GM19467 (cell line): Measurements from ENCODE around the gene ZAP70.

Experiments
- ATAC-seq: cut with Tn5 transposase; IDR thresholded peaks from one replicate; pipeline ENCODE4 v1.9.1; 2021; ENCODE audit warnings: mild to moderate bottlenecking, moderate library complexity; ENCODE audit not compliant: unreplicated experiment

ZAP70 gene

DNA sequence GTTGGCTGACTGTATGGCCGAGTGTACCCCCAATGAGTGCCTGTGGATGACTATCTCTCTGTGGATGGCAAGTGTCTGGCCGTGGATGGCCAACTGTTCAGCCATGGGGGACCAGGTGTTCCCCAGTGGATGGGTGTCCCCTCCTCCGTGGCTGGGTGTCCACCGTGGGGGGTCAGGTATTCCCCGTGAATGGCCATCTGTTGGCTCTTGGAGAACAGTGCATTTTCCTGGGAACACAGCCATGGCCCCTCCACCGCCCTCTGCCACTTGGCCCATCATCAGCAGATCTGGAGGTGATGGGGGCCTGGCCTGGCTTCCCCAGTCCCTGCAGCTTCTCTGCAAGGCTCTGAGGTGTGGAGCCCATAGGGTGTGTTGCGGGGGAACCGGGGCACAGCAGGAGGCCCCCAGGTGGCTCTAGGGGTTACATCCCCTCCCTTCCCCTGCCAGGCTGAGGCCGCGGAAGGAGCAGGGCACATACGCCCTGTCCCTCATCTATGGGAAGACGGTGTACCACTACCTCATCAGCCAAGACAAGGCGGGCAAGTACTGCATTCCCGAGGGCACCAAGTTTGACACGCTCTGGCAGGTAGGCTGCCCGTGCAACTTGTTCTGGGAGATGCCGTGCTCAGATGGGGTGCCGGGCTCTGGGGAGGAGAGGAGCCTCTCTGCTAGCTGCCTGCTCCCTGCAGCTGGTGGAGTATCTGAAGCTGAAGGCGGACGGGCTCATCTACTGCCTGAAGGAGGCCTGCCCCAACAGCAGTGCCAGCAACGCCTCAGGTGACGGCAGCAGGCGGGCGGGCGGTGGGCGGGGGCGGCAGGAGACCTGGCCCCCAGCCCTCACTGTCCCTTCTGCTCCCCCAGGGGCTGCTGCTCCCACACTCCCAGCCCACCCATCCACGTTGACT lies 19.3 kb downstream of the ZAP70 start:
- no peak for ATAC-seq

DNA sequence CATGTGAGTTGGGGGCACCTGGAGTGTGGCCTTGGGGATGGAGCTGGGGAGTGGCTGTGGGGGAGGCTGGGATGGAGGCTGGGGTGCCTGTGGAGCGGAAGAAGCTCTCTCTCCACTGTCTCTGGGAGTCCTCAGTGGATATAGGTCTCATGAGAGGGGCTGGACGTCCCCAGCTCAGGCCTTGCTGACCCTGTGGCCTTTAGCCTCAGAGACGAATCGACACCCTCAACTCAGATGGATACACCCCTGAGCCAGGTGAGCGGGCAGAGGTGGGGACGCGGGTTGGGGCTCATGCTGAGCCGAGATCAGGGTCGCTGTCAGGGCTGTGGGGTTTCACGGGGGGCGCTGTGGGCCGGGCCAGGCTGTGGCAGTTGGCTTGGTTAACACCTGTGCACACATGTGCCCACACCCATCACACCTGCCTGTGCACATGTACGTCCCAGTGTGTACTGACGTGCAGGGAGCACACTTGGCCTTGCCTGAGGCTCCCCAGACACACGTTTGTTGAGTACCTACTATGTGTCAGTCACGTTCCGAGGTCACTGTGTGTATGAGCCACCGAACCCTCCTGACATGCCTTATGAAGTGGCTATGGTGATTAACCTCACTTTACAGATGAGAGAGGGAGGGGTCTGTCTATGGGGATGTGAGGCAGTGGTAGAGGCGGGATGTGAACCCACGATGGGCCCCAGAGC lies 20.1 kb downstream of the ZAP70 start:
- no peak for ATAC-seq

DNA sequence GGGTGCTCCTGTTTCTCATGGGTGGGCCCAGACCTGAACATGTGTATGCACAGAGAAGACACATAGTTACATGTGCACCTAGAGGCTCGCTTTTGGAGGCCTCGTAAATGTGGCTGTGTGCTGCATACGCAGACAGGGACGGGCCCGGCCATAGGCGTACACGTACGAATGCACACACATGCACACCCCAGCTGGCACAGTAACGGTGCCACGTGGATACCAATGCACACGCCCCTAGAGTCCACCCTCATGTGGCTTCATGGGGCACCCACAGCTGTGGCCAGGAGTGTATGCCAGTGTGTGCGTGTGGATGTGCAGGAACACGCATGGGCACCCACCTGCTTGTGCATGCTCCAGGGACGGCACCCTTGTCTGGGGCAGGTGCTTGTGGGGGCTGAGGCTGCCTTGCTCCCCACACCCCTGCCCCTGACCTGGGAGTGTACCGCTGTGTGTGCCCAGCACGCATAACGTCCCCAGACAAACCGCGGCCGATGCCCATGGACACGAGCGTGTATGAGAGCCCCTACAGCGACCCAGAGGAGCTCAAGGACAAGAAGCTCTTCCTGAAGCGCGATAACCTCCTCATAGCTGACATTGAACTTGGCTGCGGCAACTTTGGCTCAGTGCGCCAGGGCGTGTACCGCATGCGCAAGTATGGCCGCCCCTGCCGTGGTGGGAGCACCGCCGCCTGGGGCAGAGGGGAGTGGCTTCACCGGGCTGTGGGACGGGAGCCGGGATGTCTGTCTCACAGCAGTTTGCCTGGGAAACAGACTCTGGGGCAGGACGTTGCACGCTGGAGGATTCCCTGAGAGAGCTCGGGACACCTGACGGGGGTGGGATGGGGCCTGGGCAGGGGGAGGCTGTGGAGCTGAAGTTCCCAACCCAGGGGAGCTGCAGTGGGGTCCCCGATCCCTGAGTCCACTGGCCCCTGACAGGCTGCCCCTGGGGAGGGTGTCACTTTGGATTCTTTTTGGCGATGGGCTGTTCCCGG lies 21.0 kb downstream of the ZAP70 start:
- ATAC-seq = no peak

DNA sequence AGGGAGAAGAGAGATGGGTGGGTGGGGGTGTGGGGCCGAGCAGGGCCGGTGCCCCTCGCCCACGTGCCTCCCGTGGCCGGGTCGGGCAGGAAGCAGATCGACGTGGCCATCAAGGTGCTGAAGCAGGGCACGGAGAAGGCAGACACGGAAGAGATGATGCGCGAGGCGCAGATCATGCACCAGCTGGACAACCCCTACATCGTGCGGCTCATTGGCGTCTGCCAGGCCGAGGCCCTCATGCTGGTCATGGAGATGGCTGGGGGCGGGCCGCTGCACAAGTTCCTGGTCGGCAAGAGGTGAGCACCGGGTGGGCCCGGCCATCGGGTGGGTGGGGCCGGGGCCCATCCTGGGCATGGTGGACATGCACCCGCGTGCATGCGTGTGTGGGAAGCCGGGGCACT lies 21.8 kb downstream of the ZAP70 start:
- ATAC-seq = no peak

DNA sequence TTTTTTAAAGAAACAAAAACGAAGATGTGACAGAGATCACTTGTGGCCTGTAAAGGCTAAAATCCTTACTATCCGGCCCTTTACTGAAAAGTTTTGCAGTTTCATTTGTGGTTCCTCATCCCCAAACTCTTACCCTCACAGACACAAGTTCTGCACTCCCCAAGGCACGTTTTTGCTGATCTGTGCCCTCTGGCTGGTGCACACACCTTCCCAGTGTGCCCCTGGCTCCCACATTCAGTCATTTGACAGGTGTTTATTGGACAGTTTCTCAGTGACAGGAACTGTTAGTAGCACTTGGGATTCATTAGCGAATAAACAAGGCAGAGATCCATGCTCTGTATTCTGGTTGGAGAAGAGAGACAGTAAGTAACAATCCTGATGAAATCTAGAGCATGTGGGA lies 22.8 kb downstream of the ZAP70 start:
- ATAC-seq = no peak

DNA sequence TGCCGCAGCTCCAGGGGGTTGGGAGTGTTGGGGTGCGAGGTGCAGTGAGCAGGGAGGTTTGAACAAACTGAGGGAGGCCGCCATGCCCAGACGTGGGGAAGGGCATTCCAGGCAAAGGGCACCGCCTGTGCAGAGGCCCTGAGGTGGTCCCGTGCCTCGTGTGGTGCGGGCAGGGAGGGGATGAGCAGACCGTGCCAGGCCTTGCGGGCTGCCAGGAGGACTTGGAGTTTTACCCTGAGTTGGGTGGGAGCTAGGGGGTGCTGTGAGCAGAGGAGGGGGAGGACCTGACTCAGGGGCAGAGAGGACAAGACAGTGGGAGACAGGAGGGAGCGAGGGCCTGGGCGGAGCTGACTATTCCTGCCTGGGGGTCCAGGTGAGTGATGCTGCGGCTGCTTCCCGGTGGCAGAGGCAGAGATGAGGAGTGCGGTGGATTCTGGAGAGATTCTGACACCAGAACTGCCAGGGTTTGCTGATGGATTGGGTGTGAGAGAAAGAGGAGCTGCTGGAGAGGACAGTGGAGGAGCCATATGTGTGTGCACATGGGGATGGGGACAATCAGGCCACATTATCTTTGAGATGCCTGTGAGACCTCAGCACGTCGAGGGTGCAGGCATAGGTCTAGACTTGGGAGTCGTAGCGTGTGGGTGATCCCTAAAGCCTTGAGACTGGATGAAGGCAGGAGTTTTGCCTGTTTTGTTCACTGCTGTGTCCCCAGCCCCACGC lies 23.4 kb downstream of the ZAP70 start:
- no peak for ATAC-seq

DNA sequence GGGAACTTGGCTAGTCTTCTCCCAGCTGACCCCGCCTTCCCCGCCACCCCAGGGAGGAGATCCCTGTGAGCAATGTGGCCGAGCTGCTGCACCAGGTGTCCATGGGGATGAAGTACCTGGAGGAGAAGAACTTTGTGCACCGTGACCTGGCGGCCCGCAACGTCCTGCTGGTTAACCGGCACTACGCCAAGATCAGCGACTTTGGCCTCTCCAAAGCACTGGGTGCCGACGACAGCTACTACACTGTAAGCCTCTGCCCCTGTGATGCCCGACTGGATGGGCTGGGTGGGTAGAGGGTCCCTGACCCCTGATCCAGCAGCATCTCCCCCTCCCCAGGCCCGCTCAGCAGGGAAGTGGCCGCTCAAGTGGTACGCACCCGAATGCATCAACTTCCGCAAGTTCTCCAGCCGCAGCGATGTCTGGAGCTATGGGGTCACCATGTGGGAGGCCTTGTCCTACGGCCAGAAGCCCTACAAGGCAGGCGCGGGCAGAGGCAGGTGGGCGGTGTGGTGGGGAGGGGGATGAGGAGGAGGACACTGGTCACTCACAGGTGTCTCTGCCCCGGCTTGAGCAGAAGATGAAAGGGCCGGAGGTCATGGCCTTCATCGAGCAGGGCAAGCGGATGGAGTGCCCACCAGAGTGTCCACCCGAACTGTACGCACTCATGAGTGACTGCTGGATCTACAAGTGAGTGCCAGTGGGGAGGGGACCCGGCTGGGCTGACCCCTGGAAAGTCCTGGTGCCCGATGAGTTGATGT lies 24.2 kb downstream of the ZAP70 start:
- ATAC-seq = no peak

DNA sequence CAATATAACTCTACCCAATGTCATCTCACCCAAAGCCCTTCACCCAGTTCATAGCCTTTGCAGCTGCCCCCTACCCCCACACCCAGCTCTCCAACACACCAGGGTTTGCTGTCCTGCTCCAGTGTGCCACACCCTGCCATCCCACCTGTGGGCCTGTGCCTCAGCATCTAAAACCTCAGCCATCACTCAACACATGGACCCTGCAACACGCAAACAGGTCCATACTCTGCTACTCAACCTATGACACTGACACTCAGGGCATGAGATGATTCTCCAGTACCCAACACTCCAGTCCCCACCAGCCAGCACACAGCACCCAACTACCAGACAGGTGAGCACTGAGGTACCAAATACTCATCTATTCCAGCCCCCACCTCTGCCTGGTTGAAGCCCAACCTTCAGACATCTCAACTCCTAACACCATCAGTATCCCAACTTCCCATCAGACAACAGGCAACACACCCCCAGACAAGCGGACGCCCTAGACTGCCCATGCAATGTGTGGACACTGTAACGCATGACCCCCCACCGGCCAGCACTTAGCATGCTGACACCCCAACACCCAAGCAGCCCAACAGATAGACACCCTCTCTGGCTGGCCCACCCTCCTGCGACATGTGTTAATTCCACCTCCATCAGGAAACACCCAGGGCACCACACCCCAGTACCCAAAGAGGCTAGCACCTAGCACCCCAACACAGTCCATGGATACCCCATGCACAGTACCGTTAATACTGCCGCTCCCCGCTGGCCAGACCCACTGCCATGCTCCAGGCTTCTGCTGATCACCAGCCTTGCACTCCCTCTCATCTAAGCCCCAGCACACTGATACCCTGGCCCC lies 25.0 kb downstream of the ZAP70 start:
- ATAC-seq = no peak

DNA sequence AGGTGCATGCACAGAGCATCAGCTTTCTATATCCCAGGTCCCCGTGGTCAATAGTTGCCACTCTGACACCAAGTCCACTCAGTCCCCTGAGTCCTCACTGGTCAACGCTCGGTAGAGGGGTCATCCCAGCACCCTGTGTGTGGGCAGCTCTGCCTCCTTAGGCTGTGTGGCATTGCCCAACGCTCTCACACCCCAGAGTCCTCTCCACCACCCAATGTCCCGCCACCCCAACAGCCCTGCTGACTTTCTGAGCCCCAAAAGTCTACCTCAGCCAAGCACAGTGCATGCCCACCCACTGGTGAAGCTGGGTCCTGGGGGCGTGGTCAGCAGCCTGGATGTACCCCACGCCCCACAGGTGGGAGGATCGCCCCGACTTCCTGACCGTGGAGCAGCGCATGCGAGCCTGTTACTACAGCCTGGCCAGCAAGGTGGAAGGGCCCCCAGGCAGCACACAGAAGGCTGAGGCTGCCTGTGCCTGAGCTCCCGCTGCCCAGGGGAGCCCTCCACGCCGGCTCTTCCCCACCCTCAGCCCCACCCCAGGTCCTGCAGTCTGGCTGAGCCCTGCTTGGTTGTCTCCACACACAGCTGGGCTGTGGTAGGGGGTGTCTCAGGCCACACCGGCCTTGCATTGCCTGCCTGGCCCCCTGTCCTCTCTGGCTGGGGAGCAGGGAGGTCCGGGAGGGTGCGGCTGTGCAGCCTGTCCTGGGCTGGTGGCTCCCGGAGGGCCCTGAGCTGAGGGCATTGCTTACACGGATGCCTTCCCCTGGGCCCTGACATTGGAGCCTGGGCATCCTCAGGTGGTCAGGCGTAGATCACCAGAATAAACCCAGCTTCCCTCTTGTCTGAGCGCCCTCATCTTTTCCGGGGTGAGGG lies 25.9 kb downstream of the ZAP70 start:
- ATAC-seq = no peak

DNA sequence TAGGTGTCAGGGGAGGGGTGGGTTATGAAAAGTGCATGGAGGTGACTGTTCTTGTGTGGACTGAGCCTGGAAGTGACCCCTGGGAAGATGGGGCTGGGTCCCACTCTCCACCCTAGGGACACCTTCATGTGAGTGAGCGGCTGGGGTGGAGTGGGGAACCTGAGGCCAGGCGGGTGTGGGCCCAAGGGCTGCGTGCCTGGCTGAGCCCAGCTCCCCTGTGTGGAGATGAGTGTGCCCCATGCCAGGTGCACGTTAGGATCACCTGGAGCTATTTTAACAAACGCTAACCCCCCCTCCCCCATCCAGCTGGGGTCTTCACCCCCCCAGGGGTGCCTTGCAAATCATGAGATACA lies 26.5 kb downstream of the ZAP70 start:
- ATAC-seq = no peak

DNA sequence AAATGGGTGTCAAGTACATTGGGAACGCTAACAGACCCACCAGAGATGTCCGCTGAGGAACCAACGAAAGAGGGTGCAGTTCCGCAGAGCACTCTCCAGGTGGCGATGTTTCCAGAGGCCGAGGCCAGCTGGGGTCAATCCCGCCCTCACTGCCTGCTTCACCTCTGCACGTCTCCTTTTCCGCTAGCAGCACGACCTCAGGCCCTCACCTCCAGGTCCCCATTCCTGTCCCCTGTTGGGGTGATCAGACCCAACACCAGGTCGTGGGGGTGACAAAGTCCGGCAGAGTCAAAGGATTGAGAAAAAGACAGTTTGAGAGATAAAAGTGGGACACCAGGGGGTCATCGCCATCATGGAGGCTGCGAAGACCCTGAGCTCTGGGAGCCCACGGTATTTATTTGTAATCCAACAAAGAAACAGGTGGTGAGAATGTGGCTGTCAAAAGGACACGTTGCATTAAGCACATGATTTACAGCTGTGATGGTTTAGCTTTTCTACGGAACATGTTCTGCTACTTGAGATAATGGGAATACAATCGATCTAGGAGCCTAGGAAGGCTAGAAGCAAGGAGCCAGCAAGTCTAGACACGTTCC lies 27.3 kb downstream of the ZAP70 start:
- no peak for ATAC-seq

DNA sequence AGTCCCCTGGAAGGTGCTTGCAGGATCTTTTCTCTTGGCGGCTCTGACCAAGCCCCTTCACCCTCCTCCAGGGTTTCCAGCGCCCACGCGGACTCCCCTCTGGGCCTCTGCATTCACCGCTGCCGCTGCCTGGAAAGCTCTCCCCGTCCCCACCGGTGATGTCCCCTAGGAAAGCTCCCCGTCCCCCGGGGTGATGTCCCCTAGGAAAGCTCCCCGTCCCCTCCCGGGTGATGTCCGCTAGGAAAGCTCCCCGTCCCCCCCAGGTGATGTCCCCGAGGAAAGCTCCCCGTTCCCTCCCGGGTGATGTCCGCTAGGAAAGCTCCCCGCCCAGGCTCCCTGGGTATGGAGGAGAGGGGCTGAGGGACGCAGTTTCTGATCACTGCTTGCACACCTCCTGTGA lies 27.9 kb downstream of the ZAP70 start:
- ATAC-seq = no peak

DNA sequence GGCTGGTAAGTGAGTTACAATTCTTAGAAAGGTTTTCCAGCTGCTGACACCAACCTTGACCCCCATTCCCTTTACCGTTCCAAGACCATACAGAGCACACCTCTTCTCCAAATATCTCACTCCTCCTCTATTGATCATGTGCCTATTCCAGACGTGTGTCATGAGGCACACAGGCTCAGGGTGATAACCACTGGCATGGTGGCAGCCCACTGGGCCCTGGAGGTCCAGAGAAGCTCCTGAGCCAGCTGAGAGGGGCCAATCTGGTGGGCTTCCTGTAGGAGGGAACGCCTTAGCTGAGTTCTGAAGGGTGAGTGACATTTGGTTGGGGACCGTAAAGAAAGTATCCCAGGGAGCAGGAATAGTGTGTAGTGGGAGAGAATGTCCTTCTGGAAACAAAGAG lies 28.3 kb downstream of the ZAP70 start:
- no peak for ATAC-seq

DNA sequence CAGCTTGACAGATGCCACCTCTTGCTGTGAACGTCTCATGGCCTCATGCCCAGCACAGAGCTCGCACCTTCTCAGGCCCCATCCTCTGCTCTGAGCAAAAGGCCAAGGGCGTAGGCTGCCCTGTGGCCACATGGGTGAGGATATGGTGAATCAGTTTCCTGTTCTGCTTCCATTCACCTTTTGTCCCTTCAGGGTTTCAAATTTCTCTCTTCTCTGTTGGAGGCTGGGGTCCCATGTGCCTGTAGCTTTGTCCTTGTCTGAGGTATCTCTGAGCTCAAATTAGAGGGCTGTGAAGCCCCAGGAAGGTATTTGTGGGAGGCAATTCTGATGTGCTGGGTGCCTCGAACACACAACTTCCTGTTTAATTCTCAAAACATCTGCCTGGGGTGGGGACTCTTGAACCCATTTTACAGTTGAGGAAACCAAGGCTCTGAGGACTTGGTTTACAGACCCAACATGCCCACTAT lies 29.0 kb downstream of the ZAP70 start:
- no peak for ATAC-seq

DNA sequence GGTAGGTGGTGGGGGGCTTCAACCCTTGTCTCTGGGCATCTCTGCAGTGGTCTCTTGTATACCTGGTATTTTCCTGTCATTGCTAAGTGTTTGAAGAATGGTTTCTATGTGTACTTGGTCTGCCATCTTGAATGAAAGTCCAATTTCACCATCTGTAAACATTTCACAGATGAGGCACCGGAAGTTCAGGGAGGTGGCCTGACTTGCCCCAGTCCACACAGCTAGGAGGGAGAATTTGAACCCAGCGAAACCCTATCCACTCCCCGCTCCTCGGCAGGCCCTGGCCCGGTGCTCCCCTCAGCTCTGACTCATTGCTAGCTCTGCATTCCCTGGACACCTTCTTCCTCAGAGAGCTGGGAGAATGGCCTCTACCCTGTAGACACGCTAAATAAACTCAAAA lies 30.5 kb downstream of the ZAP70 start:
- ATAC-seq = no peak

DNA sequence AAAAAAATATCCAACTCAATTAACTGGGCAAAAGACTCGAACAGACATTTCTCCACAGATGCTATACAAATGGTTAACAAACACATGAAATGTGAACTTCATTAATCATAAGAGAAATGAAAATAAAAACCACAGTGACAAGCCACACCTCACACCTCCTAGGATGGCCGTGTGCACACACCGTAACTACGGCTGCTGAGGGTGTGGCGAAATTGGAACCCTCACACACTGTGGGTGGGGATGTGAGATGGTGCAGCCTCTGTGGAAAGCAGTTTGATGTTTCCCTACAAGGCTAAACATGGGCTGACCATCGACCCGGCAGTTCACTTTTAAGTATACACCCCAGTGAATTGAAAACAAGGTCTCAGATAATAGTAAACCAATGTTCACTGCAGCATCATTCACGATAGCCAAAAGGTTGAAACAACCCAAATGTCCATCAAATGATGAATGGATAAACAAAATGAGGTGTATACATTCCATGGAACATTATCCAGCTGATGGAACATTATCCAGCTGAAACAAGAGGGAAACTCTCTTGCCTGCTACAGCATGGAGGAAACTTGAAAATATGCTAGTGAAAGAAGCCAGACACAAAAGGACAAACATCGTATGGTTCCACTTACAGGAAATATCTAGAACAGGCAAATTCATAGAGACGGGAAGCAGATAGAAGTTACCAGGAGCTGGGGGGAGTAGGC lies 32.2 kb downstream of the ZAP70 start:
- ATAC-seq = no peak

DNA sequence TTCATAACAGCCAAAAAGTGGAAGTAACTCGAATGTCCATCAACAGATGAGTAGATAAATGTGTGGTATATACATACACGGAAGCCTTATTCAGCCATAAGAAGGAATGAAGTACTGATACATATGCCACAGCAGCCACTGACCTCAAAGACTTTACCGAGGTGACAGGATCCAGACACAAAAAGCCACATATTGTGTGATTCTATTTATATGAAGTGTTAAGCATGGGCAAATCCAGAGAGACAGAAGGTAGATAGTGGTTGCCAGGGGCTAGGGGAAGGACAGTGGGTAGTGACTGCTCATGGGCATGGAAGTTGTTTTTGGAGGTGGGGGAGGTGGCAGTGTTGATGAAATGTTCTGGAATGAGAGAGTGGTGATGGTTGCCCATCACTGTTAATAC lies 33.9 kb downstream of the ZAP70 start:
- ATAC-seq = no peak
